HG03159 (cell line): ENCODE data around the gene CTNNA1.
"Not testable (repeated sequence)": the region's sequence is repeated elsewhere in the genome, so short reads cannot be mapped to it uniquely, and the experiment has no call there.

Source experiments
- ATAC-seq: cut with Tn5 transposase; IDR thresholded peaks from one replicate; pipeline ENCODE4 v1.9.1; 2021; ENCODE audit warnings: mild to moderate bottlenecking, moderate library complexity; ENCODE audit not compliant: unreplicated experiment

The CTNNA1 gene

GRCh38 chr5:138757061-138757776 is 4.0 kb downstream of the CTNNA1 start:
- ATAC-seq, result no peak

- no peak for ATAC-seq
These were observed 7.4 kb downstream of the CTNNA1 start for GRCh38 chr5:138760448-138761110.

- ATAC-seq, result not testable (repeated sequence)
These were observed 7.9 kb downstream of the CTNNA1 start for GRCh38 chr5:138761115-138761514.

GRCh38 chr5:138761670-138762069 is 8.4 kb downstream of the CTNNA1 start:
- not testable (repeated sequence) for ATAC-seq

- no peak for ATAC-seq
These were observed 8.9 kb downstream of the CTNNA1 start for GRCh38 chr5:138762110-138762509.

GRCh38 chr5:138763037-138763778 is 10.0 kb downstream of the CTNNA1 start:
- ATAC-seq, result no peak

GRCh38 chr5:138770291-138770690 is 17.1 kb downstream of the CTNNA1 start:
- no peak for ATAC-seq

- no peak for ATAC-seq
These were observed 17.8 kb downstream of the CTNNA1 start for GRCh38 chr5:138770977-138771376.

GRCh38 chr5:138772986-138773594 is 19.9 kb downstream of the CTNNA1 start:
- no peak for ATAC-seq

- ATAC-seq, result not testable (repeated sequence)
These were observed 20.4 kb downstream of the CTNNA1 start for GRCh38 chr5:138773624-138774023.

GRCh38 chr5:138775034-138775433 is 21.8 kb downstream of the CTNNA1 start:
- no peak for ATAC-seq

GRCh38 chr5:138778234-138778633 is 25.0 kb downstream of the CTNNA1 start:
- ATAC-seq, result no peak

- ATAC-seq, result no peak
These were observed 30.8 kb downstream of the CTNNA1 start for GRCh38 chr5:138783976-138784375.

GRCh38 chr5:138784590-138784989 is 31.4 kb downstream of the CTNNA1 start:
- no peak for ATAC-seq

- no peak for ATAC-seq
These were observed 36.6 kb downstream of the CTNNA1 start for GRCh38 chr5:138789771-138790242.

GRCh38 chr5:138790684-138791083 is 37.5 kb downstream of the CTNNA1 start:
- no peak for ATAC-seq

GRCh38 chr5:138792195-138792790 is 39.1 kb downstream of the CTNNA1 start:
- no peak for ATAC-seq

- ATAC-seq, result no peak
These were observed 40.4 kb downstream of the CTNNA1 start for GRCh38 chr5:138793575-138793974.

- ATAC-seq, result no peak
These were observed 50.1 kb downstream of the CTNNA1 start for GRCh38 chr5:138803285-138803684.

GRCh38 chr5:138803935-138804334 is 50.7 kb downstream of the CTNNA1 start:
- no peak for ATAC-seq

- no peak for ATAC-seq
These were observed 51.9 kb downstream of the CTNNA1 start for GRCh38 chr5:138805096-138805495.
